HS-5 (cell line): ENCODE data around the gene KIFC3.
"Not testable (repeated sequence)": the region's sequence is repeated elsewhere in the genome, so short reads cannot be mapped to it uniquely, and the experiment has no call there.

Experiments used
- DNase-seq: peaks from one replicate; pipeline ENCODE4 v3.0.0-alpha.2; 2012; ENCODE audit warnings: low read depth

The KIFC3 gene, protein sequence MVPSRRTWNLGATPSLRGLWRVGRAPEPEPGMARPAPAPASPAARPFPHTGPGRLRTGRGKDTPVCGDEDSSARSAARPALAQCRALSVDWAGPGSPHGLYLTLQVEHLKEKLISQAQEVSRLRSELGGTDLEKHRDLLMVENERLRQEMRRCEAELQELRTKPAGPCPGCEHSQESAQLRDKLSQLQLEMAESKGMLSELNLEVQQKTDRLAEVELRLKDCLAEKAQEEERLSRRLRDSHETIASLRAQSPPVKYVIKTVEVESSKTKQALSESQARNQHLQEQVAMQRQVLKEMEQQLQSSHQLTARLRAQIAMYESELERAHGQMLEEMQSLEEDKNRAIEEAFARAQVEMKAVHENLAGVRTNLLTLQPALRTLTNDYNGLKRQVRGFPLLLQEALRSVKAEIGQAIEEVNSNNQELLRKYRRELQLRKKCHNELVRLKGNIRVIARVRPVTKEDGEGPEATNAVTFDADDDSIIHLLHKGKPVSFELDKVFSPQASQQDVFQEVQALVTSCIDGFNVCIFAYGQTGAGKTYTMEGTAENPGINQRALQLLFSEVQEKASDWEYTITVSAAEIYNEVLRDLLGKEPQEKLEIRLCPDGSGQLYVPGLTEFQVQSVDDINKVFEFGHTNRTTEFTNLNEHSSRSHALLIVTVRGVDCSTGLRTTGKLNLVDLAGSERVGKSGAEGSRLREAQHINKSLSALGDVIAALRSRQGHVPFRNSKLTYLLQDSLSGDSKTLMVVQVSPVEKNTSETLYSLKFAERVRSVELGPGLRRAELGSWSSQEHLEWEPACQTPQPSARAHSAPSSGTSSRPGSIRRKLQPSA

DNA sequence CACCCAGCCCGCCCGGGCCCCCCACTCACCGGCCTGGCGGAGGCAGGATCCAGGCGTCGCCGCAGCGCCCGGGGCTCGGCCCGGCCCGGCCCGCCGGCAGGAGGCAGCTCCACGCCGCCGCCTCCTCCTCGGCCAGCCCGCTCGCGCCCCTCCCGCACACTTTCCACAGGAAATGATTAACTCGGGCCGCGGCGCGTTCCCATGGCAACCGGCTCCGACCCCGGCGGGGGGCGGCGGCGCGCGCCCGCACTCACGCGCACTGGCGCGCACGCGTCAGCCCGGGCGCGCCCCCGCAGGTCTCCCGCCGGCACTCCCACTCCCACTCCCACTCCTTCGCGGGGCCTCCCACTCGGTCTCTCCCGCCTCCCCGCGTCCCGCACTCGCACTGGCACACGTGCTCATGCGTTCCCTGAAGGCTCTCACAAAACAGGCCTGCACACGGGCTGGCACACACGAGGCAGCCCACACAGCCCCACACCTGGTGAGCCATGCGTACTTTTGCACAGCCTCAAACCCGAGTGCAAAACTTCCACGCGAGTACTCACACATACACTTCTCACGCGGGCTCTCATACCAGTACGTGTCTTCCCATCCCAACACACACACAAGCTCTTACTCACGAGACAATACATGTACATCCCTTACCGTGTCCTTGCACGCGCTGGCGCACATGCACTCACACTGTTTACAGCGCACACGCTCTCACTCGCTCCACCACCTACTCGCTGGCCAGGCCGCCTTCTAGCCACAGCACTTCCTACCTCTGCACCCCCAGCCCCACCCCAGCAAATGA is at the start of gene KIFC3:
TSS of gene KIFC3 (minus strand) at position 151 of the 793 bp plus-strand sequence. CDS start 4,248 bp downstream, outside the sequence.
- no peak for DNase-seq

DNA sequence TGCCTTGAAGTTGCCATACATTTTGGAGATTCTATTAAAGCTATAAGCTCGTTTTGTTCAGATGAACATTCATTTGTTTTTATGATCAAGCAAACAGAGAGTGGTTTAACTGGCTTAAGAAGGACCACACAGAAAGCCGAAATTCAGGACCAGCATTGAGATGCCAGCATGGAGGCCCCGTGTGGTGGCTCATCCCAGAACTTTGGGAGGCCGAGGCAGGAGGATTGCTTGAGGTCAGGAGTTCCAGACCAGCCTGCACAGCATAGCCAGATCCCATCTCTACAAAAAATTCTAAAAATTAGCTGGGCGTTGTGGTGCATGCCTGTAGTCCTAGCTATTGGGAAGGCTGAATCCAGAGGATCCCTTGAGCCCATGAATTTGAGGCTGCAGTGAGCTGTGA is 45.9 kb upstream of the KIFC3 start:
- no peak for DNase-seq

- DNase-seq, result not testable (repeated sequence)
Observed at GRCh38 chr16:57846931-57847330, 44.6 kb upstream of the KIFC3 start.

DNA sequence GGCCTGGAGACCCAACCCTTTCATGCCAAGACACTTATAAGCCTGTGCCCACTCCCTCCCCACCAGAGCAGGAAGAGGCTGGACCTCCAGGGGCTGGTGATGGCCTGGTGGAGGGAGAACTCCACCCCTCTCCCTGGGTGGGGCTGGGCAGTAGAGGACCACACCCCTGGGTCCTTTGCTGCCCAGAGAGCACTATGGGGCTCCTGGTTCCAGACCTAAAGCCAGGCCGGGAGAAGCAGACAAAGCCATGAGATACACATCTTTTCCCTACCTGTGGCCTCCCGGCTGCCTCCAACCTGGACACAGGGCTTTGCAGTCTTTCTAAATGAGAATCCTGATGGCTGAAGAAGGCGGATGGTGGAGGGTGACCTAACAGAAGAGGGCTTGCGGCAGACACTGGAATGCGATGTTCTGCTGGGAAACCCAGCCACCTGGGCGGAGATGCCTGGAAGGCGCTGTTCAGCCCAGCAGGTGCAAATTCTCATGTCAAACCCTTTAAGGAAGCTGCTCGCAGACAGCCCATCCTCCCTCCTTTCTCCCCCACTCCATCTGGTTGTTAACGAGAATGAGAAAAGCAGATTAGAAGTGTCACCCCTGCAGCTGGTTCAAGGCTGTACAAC is 43.9 kb upstream of the KIFC3 start:
- no peak for DNase-seq

- no peak for DNase-seq
Observed at GRCh38 chr16:57845115-57845514, 42.8 kb upstream of the KIFC3 start.

DNA sequence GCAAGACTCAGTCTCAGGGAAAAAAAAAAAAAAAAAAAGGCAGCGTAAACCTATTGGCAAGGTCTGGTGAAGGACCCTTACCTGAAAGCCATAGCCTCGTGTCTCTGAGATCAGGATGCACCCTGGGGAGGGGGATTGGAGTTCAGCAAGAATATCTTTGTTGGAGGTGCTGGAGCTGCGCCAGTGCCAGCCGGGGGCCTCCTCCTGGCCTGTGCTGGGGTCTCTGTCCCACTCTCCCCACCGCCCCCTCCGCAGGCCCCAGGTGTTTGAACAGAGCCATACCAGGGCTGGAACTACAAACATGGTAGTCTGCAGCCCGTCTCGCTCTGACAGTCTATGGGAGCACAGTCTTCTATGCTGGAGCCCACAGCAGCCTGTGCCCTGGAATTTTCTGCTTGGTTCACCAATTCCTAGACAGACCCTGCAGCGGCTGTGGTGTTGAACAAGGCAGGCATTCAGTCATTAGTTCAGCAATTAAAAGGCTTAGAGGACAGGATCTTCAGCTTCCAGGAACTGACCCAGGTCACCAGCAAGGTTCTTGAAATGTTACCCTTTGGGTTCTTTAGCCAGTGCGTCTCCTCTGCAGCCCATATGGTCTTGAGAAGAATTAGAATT is 42.2 kb upstream of the KIFC3 start:
- DNase-seq, result no peak

DNA sequence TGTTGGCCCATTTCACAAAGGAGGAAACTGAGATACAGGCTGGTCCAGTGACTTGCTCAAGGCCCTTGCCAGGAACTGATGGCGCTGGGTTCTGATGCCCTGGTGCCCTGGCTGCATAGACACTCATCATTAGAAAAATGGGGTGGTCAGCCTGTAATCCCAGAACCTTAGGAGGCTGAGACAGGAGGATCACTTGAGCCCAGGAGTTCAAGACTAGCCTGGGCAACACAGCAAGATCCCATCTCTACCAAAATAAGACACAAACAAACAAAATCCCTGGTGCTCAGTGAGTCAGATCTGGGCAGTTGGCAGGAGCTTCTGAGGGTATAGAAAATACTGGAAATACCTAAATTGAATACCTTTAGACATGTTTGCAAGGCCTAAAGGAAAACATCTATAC is 41.1 kb upstream of the KIFC3 start:
- DNase-seq, result no peak

- DNase-seq, result no peak
Observed at GRCh38 chr16:57842601-57843000, 40.3 kb upstream of the KIFC3 start.

- DNase-seq, result no peak
Observed at GRCh38 chr16:57840833-57841232, 38.5 kb upstream of the KIFC3 start.

GRCh38 chr16:57838161-57838560 is 35.9 kb upstream of the KIFC3 start:
- DNase-seq, result no peak

GRCh38 chr16:57837305-57838125 is 35.2 kb upstream of the KIFC3 start:
- no peak for DNase-seq

- DNase-seq, result peak; percentile 54
Observed at GRCh38 chr16:57835439-57835838, 33.1 kb upstream of the KIFC3 start.

DNA sequence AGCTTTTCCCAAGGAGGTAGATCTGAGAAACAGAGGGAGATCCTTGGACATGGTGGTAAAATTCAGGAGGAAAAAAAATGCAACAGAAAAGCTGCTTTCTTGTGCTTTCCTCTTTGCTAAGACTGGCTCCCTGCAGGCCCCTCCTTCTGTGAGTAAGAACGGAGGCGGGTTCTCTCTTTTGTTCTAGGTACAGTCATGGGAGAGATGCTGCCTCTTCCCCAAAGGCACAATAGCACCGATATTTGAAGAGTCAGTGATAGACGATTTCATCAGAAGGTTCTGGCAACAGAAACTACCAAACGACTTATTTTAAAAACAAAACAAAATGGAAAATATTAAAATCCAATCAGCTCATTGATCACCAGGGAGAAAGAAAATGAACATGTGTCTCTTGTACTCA is 32.6 kb upstream of the KIFC3 start:
- DNase-seq, result peak; percentile 23

DNA sequence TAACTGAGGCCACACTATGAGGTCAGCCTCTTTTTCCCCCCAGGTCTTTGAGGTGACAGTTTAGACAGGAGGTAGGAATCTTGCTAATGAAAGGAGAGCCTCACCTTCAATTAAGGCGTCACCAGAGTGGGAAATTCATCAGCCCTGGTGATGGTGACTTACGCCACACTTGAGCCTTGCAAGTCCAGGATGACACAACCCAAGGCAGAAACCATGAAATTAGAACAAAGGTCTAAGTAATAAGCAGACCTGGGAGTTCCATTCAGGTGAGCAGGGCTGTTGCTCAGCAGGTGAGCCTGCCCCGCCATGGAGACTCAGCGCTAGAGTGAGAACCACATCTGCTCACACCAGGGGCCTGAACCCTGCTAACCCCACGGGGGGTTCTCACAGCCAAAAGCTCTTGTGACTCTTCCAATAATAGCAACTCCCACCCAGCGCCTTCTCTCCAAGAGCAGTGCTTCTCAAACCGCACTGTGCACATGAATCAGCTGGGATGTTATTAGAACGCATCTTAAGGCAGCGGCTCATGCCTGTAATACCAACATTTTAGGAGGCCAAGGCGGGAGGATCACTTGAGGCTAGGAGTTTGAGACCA is 28.7 kb upstream of the KIFC3 start:
- DNase-seq, result no peak

GRCh38 chr16:57829969-57830360 is 27.7 kb upstream of the KIFC3 start:
- DNase-seq, result no peak

DNA sequence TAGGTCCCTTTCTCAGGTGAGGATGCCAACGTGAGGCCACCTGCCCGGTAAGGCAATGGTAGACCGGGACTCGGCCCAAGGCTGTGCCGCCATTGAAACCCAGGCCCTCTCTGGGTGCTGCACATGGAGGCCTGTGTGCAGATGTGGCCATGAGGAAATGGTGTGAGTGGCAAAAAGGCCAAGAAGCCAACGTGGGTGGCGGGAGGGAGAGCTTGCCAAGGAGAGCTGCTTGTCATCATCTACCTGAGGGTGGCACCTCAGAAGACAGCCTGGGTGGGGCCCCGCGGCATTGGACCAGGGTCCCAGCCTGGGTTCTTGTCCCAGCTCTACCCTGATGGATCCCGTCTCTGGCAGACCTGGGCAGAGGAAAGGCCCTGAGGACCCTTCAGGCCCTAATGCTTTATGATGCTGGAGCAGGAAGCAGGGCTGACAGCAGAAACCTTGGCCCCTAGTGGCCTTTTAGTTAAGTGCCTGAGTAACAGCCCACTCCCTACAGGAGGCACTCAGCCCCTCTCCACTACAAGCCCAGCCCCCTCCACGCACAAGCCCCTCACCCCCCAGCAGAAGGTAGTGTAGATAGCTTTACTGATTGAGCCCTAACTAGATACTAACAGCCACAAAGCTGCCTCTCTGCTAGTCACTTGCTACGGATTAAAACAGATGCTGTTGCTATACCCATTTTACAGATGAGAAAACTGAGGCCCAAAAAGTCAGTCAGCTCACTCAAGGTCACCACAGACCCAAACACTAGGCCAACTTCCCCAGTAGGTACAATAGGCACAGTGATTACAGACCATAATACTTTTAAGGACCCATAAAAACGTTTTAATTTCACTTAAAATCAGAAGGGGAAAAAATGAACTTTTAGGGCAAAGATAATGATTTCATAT is 26.2 kb upstream of the KIFC3 start:
- no peak for DNase-seq

GRCh38 chr16:57826706-57827625 is 24.7 kb upstream of the KIFC3 start:
- no peak for DNase-seq

DNA sequence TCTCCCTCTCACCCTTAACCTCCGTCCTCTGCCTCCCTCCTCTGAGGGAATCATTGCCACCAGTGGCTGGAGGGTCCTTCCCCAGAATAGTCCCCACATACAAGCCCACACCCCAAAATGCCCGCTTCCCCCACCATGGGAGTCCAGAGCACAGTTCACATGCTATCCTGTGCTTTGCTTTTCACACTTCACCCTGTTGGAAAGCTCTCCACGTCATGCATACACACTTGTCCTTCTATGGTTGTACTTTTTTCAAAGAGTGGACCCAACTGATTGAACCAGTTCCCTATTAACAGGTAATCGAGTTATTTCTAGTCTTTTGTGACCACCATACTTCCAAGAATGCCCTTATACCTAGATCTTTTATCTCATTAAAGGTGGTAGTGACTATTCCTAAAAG is 23.8 kb upstream of the KIFC3 start:
- DNase-seq, result no peak
